ENCODE results near the gene RNF227.
"Not testable (repeated sequence)": the region's sequence is repeated elsewhere in the genome, so short reads cannot be mapped to it uniquely, and the experiment has no call there.

The RNF227 gene

GRCh38 chr17:7880076-7880868, 35.8 kb downstream of the RNF227 start:
- H3K27me3 ChIP-seq (ENCODE audit: control insufficient read depth, insufficient read depth, low read length) = no peaks in the 10 kb centered on the region
- no peaks in the 10 kb centered on the region for H3K9me3 ChIP-seq (ENCODE audit: control insufficient read depth, insufficient read depth, low read length)
- peaks cover 10% of the 10 kb centered on the region for H3K36me3 ChIP-seq (ENCODE audit: control insufficient read depth, insufficient read depth, low read length)
- no peak overlapping the region for H3K9ac ChIP-seq (ENCODE audit: low read depth, low read length)
- H3K4me1 ChIP-seq (ENCODE audit: control insufficient read depth, insufficient read depth, low read length) = peaks cover 9% of the 10 kb centered on the region
- no peak overlapping the region for H3K4me3 ChIP-seq (ENCODE audit: low read depth, low read length)
- H3K27ac ChIP-seq (ENCODE audit: low read depth, low read length) = no peak overlapping the region

DNA sequence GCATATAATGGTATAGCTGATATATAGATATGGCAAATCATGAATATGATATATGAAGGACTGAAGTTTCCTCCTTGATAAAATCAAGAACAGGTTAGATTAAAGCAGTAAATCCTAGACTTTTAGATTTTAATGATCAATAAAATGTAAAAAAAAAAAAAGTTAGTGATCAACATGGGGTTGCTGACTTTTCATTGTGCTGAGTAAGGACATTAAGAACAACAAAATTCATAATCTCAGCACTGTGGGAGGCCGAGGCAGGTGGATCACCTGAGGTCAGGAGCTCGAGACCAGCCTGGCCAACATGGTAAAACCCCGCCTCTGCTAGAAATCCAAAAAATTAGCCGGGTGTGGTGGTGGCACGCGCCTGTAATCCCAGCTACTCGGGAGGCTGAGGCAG, 37.9 kb downstream of the RNF227 start:
- no peaks in the 10 kb centered on the region for H3K9me3 ChIP-seq (ENCODE audit: control insufficient read depth, insufficient read depth, low read length)
- no peak overlapping the region for H3K27ac ChIP-seq (ENCODE audit: low read depth, low read length)
- H3K9ac ChIP-seq (ENCODE audit: low read depth, low read length) = no peak overlapping the region
- no peak overlapping the region for H3K4me3 ChIP-seq (ENCODE audit: low read depth, low read length)
- H3K4me1 ChIP-seq (ENCODE audit: control insufficient read depth, insufficient read depth, low read length) = no peaks in the 10 kb centered on the region
- H3K27me3 ChIP-seq (ENCODE audit: control insufficient read depth, insufficient read depth, low read length) = no peaks in the 10 kb centered on the region
- peaks cover 10% of the 10 kb centered on the region for H3K36me3 ChIP-seq (ENCODE audit: control insufficient read depth, insufficient read depth, low read length)

DNA sequence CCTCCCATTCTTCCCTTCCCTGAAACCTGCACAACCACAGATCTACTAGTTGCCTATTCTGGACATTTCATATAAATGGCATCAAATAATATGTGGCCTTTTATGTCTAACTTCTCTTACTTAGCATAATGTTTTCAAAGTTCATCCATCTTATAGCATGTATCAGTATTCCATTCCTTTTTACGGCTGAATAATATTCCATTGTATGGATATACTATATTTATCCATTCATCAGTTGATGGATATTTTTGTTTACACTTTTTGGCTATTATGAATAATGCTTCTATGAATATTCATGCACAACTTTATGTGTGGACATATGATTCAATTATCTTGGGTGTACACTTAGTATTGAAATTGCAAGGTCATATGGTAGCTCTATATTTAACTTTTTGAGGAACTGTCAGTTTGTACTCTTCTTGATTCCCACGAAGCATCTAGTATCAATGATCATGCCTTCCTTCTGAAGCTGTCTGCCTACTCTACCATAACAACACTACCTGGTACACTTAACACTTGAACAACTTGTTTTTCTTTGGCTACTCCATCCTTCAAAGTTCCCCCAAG, 40.2 kb downstream of the RNF227 start:
- H3K4me3 ChIP-seq (ENCODE audit: low read depth, low read length) = no peak overlapping the region
- H3K4me1 ChIP-seq (ENCODE audit: control insufficient read depth, insufficient read depth, low read length) = no peaks in the 10 kb centered on the region
- H3K9ac ChIP-seq (ENCODE audit: low read depth, low read length) = no peak overlapping the region
- no peak overlapping the region for H3K27ac ChIP-seq (ENCODE audit: low read depth, low read length)
- H3K9me3 ChIP-seq (ENCODE audit: control insufficient read depth, insufficient read depth, low read length) = no peaks in the 10 kb centered on the region
- no peaks in the 10 kb centered on the region for H3K27me3 ChIP-seq (ENCODE audit: control insufficient read depth, insufficient read depth, low read length)
- H3K36me3 ChIP-seq (ENCODE audit: control insufficient read depth, insufficient read depth, low read length) = peaks cover 10% of the 10 kb centered on the region

- Histone ChIP-seq H3K4me3 (ENCODE audit: low read depth, low read length) (no peak overlapping the region), H3K27ac (ENCODE audit: low read depth, low read length) (no peak overlapping the region), H3K27me3 (ENCODE audit: control insufficient read depth, insufficient read depth, low read length) (no peaks in the 10 kb centered on the region), H3K9me3 (ENCODE audit: control insufficient read depth, insufficient read depth, low read length) (no peaks in the 10 kb centered on the region), H3K4me1 (ENCODE audit: control insufficient read depth, insufficient read depth, low read length) (no peaks in the 10 kb centered on the region), H3K9ac (ENCODE audit: low read depth, low read length) (no peak overlapping the region), H3K36me3 (ENCODE audit: control insufficient read depth, insufficient read depth, low read length) (no peaks in the 10 kb centered on the region)
Measured at GRCh38 chr17:7873051-7873450, 43.0 kb downstream of the RNF227 start.

DNA sequence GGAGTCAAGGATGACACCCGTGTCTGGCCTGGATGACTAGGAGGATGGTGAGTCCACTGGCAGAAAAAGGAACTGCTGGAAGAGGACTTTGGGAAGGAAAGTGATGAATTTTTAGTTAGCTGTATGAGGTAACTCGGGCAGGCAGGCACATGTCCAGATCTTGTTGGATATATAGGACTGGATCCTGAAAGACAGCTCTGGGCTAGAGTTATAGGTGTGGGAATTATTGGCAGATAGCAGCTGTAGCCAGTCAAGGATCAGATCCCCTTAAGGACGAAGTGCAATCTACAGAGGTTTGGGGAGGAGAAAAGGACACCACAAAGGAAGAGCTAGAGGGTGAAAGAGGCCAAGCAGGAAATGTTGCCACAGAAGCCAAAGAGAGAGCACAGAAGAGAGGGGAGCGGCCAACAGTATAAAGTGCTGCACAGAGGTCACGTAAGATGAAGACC, 48.2 kb downstream of the RNF227 start:
- H3K27me3 ChIP-seq (ENCODE audit: control insufficient read depth, insufficient read depth, low read length) = no peaks in the 10 kb centered on the region
- H3K9ac ChIP-seq (ENCODE audit: low read depth, low read length) = no peak overlapping the region
- no peak overlapping the region for H3K27ac ChIP-seq (ENCODE audit: low read depth, low read length)
- H3K4me3 ChIP-seq (ENCODE audit: low read depth, low read length) = no peak overlapping the region
- no peaks in the 10 kb centered on the region for H3K9me3 ChIP-seq (ENCODE audit: control insufficient read depth, insufficient read depth, low read length)
- no peaks in the 10 kb centered on the region for H3K36me3 ChIP-seq (ENCODE audit: control insufficient read depth, insufficient read depth, low read length)
- H3K4me1 ChIP-seq (ENCODE audit: control insufficient read depth, insufficient read depth, low read length) = peaks cover 3% of the 10 kb centered on the region

DNA sequence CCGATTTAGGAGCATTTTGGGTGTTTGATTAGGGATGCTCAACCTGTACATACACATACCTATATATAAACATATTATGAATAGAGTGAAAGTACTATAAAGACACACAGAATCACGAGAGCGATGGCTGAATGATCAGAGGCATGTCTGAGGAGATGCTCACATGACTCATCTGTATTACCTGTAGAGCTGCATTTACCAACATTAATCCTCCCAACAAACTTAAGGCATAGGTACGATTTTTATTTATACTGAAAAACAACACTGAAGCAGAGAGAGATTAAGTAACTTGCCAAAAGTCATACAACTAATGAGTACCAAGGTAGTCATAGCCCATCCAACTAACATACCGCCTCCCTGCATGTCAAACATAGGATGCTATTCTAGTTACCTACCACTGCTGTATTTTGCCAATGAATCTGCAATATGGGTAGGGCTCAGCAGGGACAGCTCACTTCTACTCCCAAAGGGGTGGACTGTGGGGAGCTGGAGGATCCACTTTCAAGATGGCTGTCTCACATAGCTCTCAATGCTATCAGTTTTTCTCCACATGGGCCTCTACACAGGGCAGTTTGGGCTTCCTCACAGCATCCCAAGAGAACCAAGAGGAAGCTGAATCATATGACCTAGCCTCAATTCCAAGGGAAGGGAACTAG, 51.0 kb downstream of the RNF227 start:
- no peak overlapping the region for H3K27ac ChIP-seq (ENCODE audit: low read depth, low read length)
- no peak overlapping the region for H3K4me3 ChIP-seq (ENCODE audit: low read depth, low read length)
- H3K27me3 ChIP-seq (ENCODE audit: control insufficient read depth, insufficient read depth, low read length) = no peaks in the 10 kb centered on the region
- H3K9ac ChIP-seq (ENCODE audit: low read depth, low read length) = no peak overlapping the region
- H3K9me3 ChIP-seq (ENCODE audit: control insufficient read depth, insufficient read depth, low read length) = no peaks in the 10 kb centered on the region
- peaks cover 3% of the 10 kb centered on the region; the same call in 1 of the 2 replicates for H3K36me3 ChIP-seq (ENCODE audit: control insufficient read depth, insufficient read depth, low read length)
- peaks cover 5% of the 10 kb centered on the region for H3K4me1 ChIP-seq (ENCODE audit: control insufficient read depth, insufficient read depth, low read length)

GRCh38 chr17:7864384-7864783, 51.7 kb downstream of the RNF227 start:
- H3K36me3 ChIP-seq (ENCODE audit: control insufficient read depth, insufficient read depth, low read length); H3K27ac ChIP-seq (ENCODE audit: low read depth, low read length); H3K9ac ChIP-seq (ENCODE audit: low read depth, low read length); H3K9me3 ChIP-seq (ENCODE audit: control insufficient read depth, insufficient read depth, low read length); H3K4me3 ChIP-seq (ENCODE audit: low read depth, low read length); H3K27me3 ChIP-seq (ENCODE audit: control insufficient read depth, insufficient read depth, low read length); H3K4me1 ChIP-seq (ENCODE audit: control insufficient read depth, insufficient read depth, low read length): not testable (repeated sequence)
